Measurements from ENCODE around the gene DPP4.
A peak's percentile ranks its signal among the peaks of the same experiment; 100 is the strongest.

Gene DPP4

GRCh38 chr2:162062559-162062958 lies 11.5 kb downstream of the DPP4 start:
- peaks cover 0 to 95% of the 10 kb centered on the region in 2 experiments for H3K36me3 ChIP-seq (ENCODE audit: control insufficient read depth in 1 of 2, insufficient read depth in 2 of 2, low read depth in 1 of 2, low read length in 2 of 2)
- H3K23ac ChIP-seq (ENCODE audit: low read length in 2 of 2): no peak overlapping the region
- no peak overlapping the region for H3K9ac ChIP-seq (ENCODE audit: low read length)
- peaks cover 3% of the 10 kb centered on the region for H3K9me3 ChIP-seq (ENCODE audit: control insufficient read depth, low read length)
- no peak overlapping the region for H2BK120ac ChIP-seq (ENCODE audit: low read depth, low read length)
- peaks cover 2% of the 10 kb centered on the region for H3K4me1 ChIP-seq (ENCODE audit: control insufficient read depth, insufficient read depth, low read depth, low read length)
- no peak overlapping the region for H2BK5ac ChIP-seq (ENCODE audit: low read depth, low read length, poor library complexity, severe bottlenecking)
- H3K14ac ChIP-seq (ENCODE audit: low read length in 2 of 2): no peak overlapping the region
- H2AK5ac ChIP-seq (ENCODE audit: low read length, severe bottlenecking): no peak overlapping the region
- no peak overlapping the region for H4K91ac ChIP-seq (ENCODE audit: low read length)
- H2AFZ ChIP-seq (ENCODE audit: low read depth, low read length): no peak overlapping the region
- DNase-seq: no peak
- WGBS: 83% methylated on average over 2 of the region's 2 CpGs
- H3K79me1 ChIP-seq (replicated peaks; ENCODE audit: low read length, poor library complexity, severe bottlenecking): peaks cover 3% of the 10 kb centered on the region
- H3K18ac ChIP-seq (ENCODE audit: low read depth in 1 of 2, low read length in 2 of 2): no peak overlapping the region
- no peak overlapping the region for H4K8ac ChIP-seq (ENCODE audit: low read length)
- no peak overlapping the region for H3K27ac ChIP-seq (ENCODE audit: low read length, poor library complexity, severe bottlenecking)
- no peak overlapping the region for H3K4me3 ChIP-seq (ENCODE audit: insufficient read depth in 1 of 2, low read depth in 1 of 2, low read length in 2 of 2)
- no peak overlapping the region for H3K4ac ChIP-seq (ENCODE audit: low read depth in 1 of 2, low read length in 2 of 2)
- no peak overlapping the region for H2BK12ac ChIP-seq (ENCODE audit: low read length in 2 of 2)
- H3K27me3 ChIP-seq (ENCODE audit: control insufficient read depth in 1 of 2, insufficient read depth in 1 of 2, low read length in 2 of 2): no peaks in the 10 kb centered on the region
- H2BK15ac ChIP-seq (ENCODE audit: low read depth, poor library complexity, severe bottlenecking): no peak overlapping the region
- H3K4me2 ChIP-seq (ENCODE audit: low read length, poor library complexity, severe bottlenecking): no peak overlapping the region

- Histone ChIP-seq H2BK120ac (ENCODE audit: low read depth, low read length) (no peak overlapping the region), H2AFZ (ENCODE audit: low read depth, low read length) (no peak overlapping the region), H3K4me1 (ENCODE audit: control insufficient read depth, insufficient read depth, low read depth, low read length) (peaks cover 2% of the 10 kb centered on the region), H3K27ac (ENCODE audit: low read length, poor library complexity, severe bottlenecking) (no peak overlapping the region), H2AK5ac (ENCODE audit: low read length, severe bottlenecking) (no peak overlapping the region), H3K4ac (ENCODE audit: low read depth in 1 of 2, low read length in 2 of 2) (no peak overlapping the region), H3K9ac (ENCODE audit: low read length) (no peak overlapping the region), H3K36me3 (ENCODE audit: control insufficient read depth in 1 of 2, insufficient read depth in 2 of 2, low read depth in 1 of 2, low read length in 2 of 2) (peaks cover 0 to 95% of the 10 kb centered on the region in 2 experiments), H2BK5ac (ENCODE audit: low read depth, low read length, poor library complexity, severe bottlenecking) (no peak overlapping the region), H3K4me3 (ENCODE audit: insufficient read depth in 1 of 2, low read depth in 1 of 2, low read length in 2 of 2) (no peak overlapping the region), H4K91ac (ENCODE audit: low read length) (no peak overlapping the region), H2BK12ac (ENCODE audit: low read length in 2 of 2) (no peak overlapping the region), H2BK15ac (ENCODE audit: low read depth, poor library complexity, severe bottlenecking) (no peak overlapping the region), H3K79me1 (replicated peaks; ENCODE audit: low read length, poor library complexity, severe bottlenecking) (peaks cover 3% of the 10 kb centered on the region), H3K4me2 (ENCODE audit: low read length, poor library complexity, severe bottlenecking) (no peak overlapping the region), H3K18ac (ENCODE audit: low read depth in 1 of 2, low read length in 2 of 2) (no peak overlapping the region), H3K9me3 (ENCODE audit: control insufficient read depth, low read length) (peaks cover 10% of the 10 kb centered on the region), H3K14ac (ENCODE audit: low read length in 2 of 2) (no peak overlapping the region), H3K23ac (ENCODE audit: low read length in 2 of 2) (no peak overlapping the region), H3K27me3 (ENCODE audit: control insufficient read depth in 1 of 2, insufficient read depth in 1 of 2, low read length in 2 of 2) (no peaks in the 10 kb centered on the region), H4K8ac (ENCODE audit: low read length) (no peak overlapping the region)
- DNase-seq: no peak
- 94% methylated on average over 2 of the region's 2 CpGs for WGBS
These were observed 13.0 kb downstream of the DPP4 start for GRCh38 chr2:162061021-162061420.

DNA sequence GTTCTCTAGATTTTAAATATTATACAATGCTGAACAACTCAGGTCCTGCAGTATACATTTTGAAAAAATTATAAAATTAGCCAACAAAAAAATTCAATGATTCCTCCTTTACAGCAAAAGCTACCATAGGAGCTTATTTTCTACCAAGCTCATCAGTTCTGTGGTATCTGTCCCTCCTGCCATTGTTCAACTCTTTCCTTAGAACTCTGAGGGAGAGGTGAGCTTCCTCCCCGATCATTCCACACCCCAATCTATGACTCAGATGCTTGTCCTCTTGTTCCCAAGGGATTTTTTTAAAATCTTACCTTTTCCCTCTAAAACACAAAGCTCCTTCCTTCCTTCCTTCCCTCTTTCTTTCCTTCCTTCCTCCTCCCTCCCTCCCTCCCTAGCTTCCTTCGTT lies 13.5 kb downstream of the DPP4 start:
- Histone ChIP-seq H3K4me3 (ENCODE audit: insufficient read depth in 1 of 2, low read depth in 1 of 2, low read length in 2 of 2) (no peak overlapping the region), H2BK15ac (ENCODE audit: low read depth, poor library complexity, severe bottlenecking) (no peak overlapping the region), H2BK5ac (ENCODE audit: low read depth, low read length, poor library complexity, severe bottlenecking) (no peak overlapping the region), H3K9ac (ENCODE audit: low read length) (no peak overlapping the region), H2BK12ac (ENCODE audit: low read length in 2 of 2) (no peak overlapping the region), H3K14ac (ENCODE audit: low read length in 2 of 2) (no peak overlapping the region), H3K4me2 (ENCODE audit: low read length, poor library complexity, severe bottlenecking) (no peak overlapping the region), H3K4me1 (ENCODE audit: control insufficient read depth, insufficient read depth, low read depth, low read length) (peaks cover 2% of the 10 kb centered on the region), H3K9me3 (ENCODE audit: control insufficient read depth, low read length) (peaks cover 10% of the 10 kb centered on the region), H4K91ac (ENCODE audit: low read length) (no peak overlapping the region), H3K27ac (ENCODE audit: low read length, poor library complexity, severe bottlenecking) (no peak overlapping the region), H4K8ac (ENCODE audit: low read length) (no peak overlapping the region), H2AK5ac (ENCODE audit: low read length, severe bottlenecking) (no peak overlapping the region), H3K23ac (ENCODE audit: low read length in 2 of 2) (no peak overlapping the region), H2BK120ac (ENCODE audit: low read depth, low read length) (no peak overlapping the region), H3K79me1 (replicated peaks; ENCODE audit: low read length, poor library complexity, severe bottlenecking) (peaks cover 3% of the 10 kb centered on the region), H3K36me3 (ENCODE audit: control insufficient read depth in 1 of 2, insufficient read depth in 2 of 2, low read depth in 1 of 2, low read length in 2 of 2) (peaks cover 0 to 95% of the 10 kb centered on the region in 2 experiments), H3K18ac (ENCODE audit: low read depth in 1 of 2, low read length in 2 of 2) (no peak overlapping the region), H3K4ac (ENCODE audit: low read depth in 1 of 2, low read length in 2 of 2) (no peak overlapping the region), H3K27me3 (ENCODE audit: control insufficient read depth in 1 of 2, insufficient read depth in 1 of 2, low read length in 2 of 2) (no peaks in the 10 kb centered on the region), H2AFZ (ENCODE audit: low read depth, low read length) (no peak overlapping the region)
- no peak for DNase-seq
- WGBS: 69% methylated on average over 2 of the region's 2 CpGs

GRCh38 chr2:162058973-162059668 lies 14.9 kb downstream of the DPP4 start:
- H3K4me3 ChIP-seq (ENCODE audit: insufficient read depth in 1 of 2, low read depth in 1 of 2, low read length in 2 of 2): no peak overlapping the region
- H2BK120ac ChIP-seq (ENCODE audit: low read depth, low read length): no peak overlapping the region
- H3K4me2 ChIP-seq (ENCODE audit: low read length, poor library complexity, severe bottlenecking): no peak overlapping the region
- no peak overlapping the region for H2BK12ac ChIP-seq (ENCODE audit: low read length in 2 of 2)
- H2AK5ac ChIP-seq (ENCODE audit: low read length, severe bottlenecking): no peak overlapping the region
- no peak overlapping the region for H2BK15ac ChIP-seq (ENCODE audit: low read depth, poor library complexity, severe bottlenecking)
- no peak overlapping the region for H3K14ac ChIP-seq (ENCODE audit: low read length in 2 of 2)
- H3K18ac ChIP-seq (ENCODE audit: low read depth in 1 of 2, low read length in 2 of 2): no peak overlapping the region
- peaks cover 10% of the 10 kb centered on the region for H3K9me3 ChIP-seq (ENCODE audit: control insufficient read depth, low read length)
- no peaks in the 10 kb centered on the region for H3K27me3 ChIP-seq (ENCODE audit: control insufficient read depth in 1 of 2, insufficient read depth in 1 of 2, low read length in 2 of 2)
- no peak overlapping the region for H3K9ac ChIP-seq (ENCODE audit: low read length)
- peak overlapping the region; percentile 24 for H3K27ac ChIP-seq (ENCODE audit: low read length, poor library complexity, severe bottlenecking)
- no peak overlapping the region for H4K8ac ChIP-seq (ENCODE audit: low read length)
- peak; percentile 57 for DNase-seq
- H2BK5ac ChIP-seq (ENCODE audit: low read depth, low read length, poor library complexity, severe bottlenecking): no peak overlapping the region
- 80% methylated on average over 6 of the region's 8 CpGs for WGBS
- no peak overlapping the region for H3K4ac ChIP-seq (ENCODE audit: low read depth in 1 of 2, low read length in 2 of 2)
- H2AFZ ChIP-seq (ENCODE audit: low read depth, low read length): no peak overlapping the region
- H3K36me3 ChIP-seq (ENCODE audit: control insufficient read depth in 1 of 2, insufficient read depth in 2 of 2, low read depth in 1 of 2, low read length in 2 of 2): peaks cover 0 to 95% of the 10 kb centered on the region in 2 experiments
- peaks cover 2% of the 10 kb centered on the region for H3K4me1 ChIP-seq (ENCODE audit: control insufficient read depth, insufficient read depth, low read depth, low read length)
- no peak overlapping the region for H4K91ac ChIP-seq (ENCODE audit: low read length)
- no peak overlapping the region for H3K23ac ChIP-seq (ENCODE audit: low read length in 2 of 2)
- H3K79me1 ChIP-seq (replicated peaks; ENCODE audit: low read length, poor library complexity, severe bottlenecking): peaks cover 3% of the 10 kb centered on the region
